ENCODE results near the gene MMS19. TPM values are rescaled to one million over a fixed set of nuclear protein-coding genes. Genes with fewer than 3 reads are reported as not detected.

The MMS19 gene
- total and polyA plus RNA-seq, 10 of the 15 experiments (the other 5 are each of a cell fraction or from before 2014, with no cell fraction given) = 40.2 to 112 (median 69.0) TPM

DNA sequence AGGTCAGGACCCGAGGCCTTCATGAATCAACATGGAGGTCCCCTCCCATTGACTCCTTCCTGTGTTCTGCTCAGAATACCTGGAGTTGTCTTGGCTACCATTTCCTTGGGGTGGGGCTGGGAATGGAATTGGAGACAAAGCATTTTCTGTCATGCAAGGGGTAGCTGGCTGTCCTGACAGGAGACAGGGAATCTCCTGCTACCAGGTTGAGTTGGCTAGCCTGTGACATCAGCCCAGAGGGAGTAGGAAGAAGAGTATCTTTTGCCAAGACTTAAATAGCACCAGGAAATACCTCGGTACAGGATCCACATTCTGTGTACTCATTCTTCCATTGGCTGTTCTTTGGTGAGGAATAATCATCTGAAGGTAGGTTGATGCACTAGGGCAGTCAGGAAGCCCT, 47.4 kb downstream of the MMS19 start:
- ChIA-PET SMC1A (ENCODE audit: uncharacterized antibody, unreplicated experiment) (no interaction called here), CTCF (no interaction called here), POLR2A (no interaction called here), RAD21 (ENCODE audit: unreplicated experiment) (no interaction called here)
- Histone ChIP-seq H3K9ac (ENCODE audit: control insufficient read depth, insufficient read depth, low read length) (no peak overlapping the region), H3K4me1 (ENCODE audit: control insufficient read depth, insufficient read depth, low read length) (peaks cover 8% of the 10 kb centered on the region), H4K20me1 (ENCODE audit: control insufficient read depth, insufficient read depth) (no peaks in the 10 kb centered on the region), H2AFZ (ENCODE audit: control insufficient read depth, low read depth, low read length) (no peak overlapping the region), H3K9me3 (replicated peaks; ENCODE audit: control insufficient read depth, insufficient read depth, low read length) (no peaks in the 10 kb centered on the region), H3K4me2 (ENCODE audit: control insufficient read depth, insufficient read depth) (no peak overlapping the region), H3K36me3 (ENCODE audit: control insufficient read depth in 2 of 2, insufficient read depth in 2 of 2, low read length in 1 of 2) (peaks cover 1 to 10% of the 10 kb centered on the region in 2 experiments; a peak in 3 of 4 replicates), H3K79me2 (ENCODE audit: control insufficient read depth, insufficient read depth, low read length) (peaks cover 17% of the 10 kb centered on the region), H3K4me3 (no peak overlapping the region), H3K27me3 (replicated peaks in 1 of 2; ENCODE audit: control insufficient read depth in 2 of 2, insufficient read depth in 2 of 2, low read length in 1 of 2) (no peaks in the 10 kb centered on the region), H3K27ac (ENCODE audit: control insufficient read depth, insufficient read depth) (no peak overlapping the region)
- intact Hi-C loops (cut with micrococcal nuclease; ENCODE audit: unreplicated experiment) = no loop called here
- in situ Hi-C loops (cut with MboI) = no loop called here
- BruUV-seq (replicated peaks) = no TSS peak
- TF ChIP-seq CREM (IDR thresholded peaks at IDR 0.05; ENCODE audit: low read depth) (no peak), POU2F2 (IDR thresholded peaks at IDR 0.05; ENCODE audit: borderline replicate concordance, low read depth, low read length) (no peak), GATAD2B (conservative IDR thresholded peaks at IDR 0.05; ENCODE audit: low read depth) (no peak), EZH2 (IDR thresholded peaks at IDR 0.05; ENCODE audit: borderline replicate concordance, control insufficient read depth, low read depth, low read length) (no peak), SKIL (IDR thresholded peaks at IDR 0.05; ENCODE audit: low read depth, poor library complexity, severe bottlenecking) (no peak), ZSCAN29 (IDR thresholded peaks at IDR 0.05) (no peak), PML (IDR thresholded peaks at IDR 0.05; ENCODE audit: low read length) (no peak)
- TF ChIP-seq, protein P1, sequence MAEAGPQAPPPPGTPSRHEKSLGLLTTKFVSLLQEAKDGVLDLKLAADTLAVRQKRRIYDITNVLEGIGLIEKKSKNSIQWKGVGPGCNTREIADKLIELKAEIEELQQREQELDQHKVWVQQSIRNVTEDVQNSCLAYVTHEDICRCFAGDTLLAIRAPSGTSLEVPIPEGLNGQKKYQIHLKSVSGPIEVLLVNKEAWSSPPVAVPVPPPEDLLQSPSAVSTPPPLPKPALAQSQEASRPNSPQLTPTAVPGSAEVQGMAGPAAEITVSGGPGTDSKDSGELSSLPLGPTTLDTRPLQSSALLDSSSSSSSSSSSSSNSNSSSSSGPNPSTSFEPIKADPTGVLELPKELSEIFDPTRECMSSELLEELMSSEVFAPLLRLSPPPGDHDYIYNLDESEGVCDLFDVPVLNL (IDR thresholded peaks at IDR 0.05; ENCODE audit: low read depth, low read length) = no peak
- TF ChIP-seq, protein P2, sequence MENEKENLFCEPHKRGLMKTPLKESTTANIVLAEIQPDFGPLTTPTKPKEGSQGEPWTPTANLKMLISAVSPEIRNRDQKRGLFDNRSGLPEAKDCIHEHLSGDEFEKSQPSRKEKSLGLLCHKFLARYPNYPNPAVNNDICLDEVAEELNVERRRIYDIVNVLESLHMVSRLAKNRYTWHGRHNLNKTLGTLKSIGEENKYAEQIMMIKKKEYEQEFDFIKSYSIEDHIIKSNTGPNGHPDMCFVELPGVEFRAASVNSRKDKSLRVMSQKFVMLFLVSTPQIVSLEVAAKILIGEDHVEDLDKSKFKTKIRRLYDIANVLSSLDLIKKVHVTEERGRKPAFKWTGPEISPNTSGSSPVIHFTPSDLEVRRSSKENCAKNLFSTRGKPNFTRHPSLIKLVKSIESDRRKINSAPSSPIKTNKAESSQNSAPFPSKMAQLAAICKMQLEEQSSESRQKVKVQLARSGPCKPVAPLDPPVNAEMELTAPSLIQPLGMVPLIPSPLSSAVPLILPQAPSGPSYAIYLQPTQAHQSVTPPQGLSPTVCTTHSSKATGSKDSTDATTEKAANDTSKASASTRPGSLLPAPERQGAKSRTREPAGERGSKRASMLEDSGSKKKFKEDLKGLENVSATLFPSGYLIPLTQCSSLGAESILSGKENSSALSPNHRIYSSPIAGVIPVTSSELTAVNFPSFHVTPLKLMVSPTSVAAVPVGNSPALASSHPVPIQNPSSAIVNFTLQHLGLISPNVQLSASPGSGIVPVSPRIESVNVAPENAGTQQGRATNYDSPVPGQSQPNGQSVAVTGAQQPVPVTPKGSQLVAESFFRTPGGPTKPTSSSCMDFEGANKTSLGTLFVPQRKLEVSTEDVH (IDR thresholded peaks at IDR 0.05; ENCODE audit: low read depth, partially characterized antibody) = no peak
- WGBS (ENCODE audit: insufficient coverage, insufficient replicate concordance, low lambda C conversion rate, missing lambda C conversion rate) = 73% methylated on average over 2 of the region's 2 CpGs
- ATAC-seq (no peak), FAIRE-seq (no peak), DNase-seq (ENCODE audit: low read depth, low spot score) (no peak)
